ENCODE data around the gene GRAMD4. TPM values are rescaled to one million over a fixed set of nuclear protein-coding genes. Genes with fewer than 3 reads are reported as not detected.

Gene GRAMD4
- total RNA-seq, 1 experiment from 2014 or later, result 19.8 TPM

DNA sequence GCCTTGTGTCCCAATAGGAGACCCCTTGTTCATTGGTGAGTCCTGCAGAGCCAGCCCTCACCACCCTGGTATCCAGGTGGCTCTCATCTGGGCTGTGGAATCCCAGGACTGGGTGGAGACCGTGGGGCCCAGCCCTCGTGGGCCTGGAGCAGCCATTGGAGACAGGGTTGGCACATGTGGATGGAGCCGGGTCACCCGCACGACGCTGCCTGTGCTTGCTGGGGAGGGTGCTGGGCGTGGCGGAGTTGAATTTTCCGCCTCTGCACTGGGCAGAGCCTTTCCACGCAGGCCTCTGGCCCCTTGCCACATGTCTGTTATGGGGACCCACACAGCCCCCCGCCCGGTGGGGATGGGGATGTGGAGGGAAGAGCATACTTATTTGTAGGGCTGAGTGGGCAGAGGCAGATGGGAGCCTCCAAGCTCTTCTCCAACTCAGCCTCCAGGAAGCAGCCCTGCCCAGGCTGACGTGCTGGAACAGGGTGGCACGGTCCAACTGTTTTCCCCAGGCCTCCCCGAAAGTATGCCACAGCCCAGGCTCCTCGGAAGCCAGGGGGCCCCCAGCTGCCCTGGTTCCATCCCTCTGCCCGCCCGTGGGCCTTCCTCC is 12.6 kb downstream of the GRAMD4 start:
- Histone ChIP-seq H3K27ac (ENCODE audit: insufficient read length, low read depth, low read length) (no peak overlapping the region), H2AFZ (ENCODE audit: low read length) (no peak overlapping the region), H3K79me2 (ENCODE audit: insufficient read depth, low read length) (no peaks in the 10 kb centered on the region), H2AK5ac (ENCODE audit: insufficient read length, low read length) (no peak overlapping the region), H2BK120ac (ENCODE audit: low read depth, low read length, poor library complexity, severe bottlenecking) (no peak overlapping the region), H2BK5ac (ENCODE audit: insufficient read length, low read length) (no peak overlapping the region), H3K4me2 (ENCODE audit: insufficient read depth, insufficient read length, low read length) (no peak overlapping the region), H3K23me2 (ENCODE audit: insufficient read length, low read depth, low read length, poor library complexity, severe bottlenecking) (no peaks in the 10 kb centered on the region), H3K4ac (ENCODE audit: low read depth, low read length) (no peak overlapping the region), H2BK20ac (ENCODE audit: low read depth, low read length, poor library complexity, severe bottlenecking) (no peak overlapping the region), H3K79me1 (ENCODE audit: insufficient read depth, low read depth, low read length, poor library complexity, severe bottlenecking) (no peaks in the 10 kb centered on the region), H3K9ac (ENCODE audit: extremely low read depth, insufficient read length, low read length) (no peak overlapping the region), H4K5ac (ENCODE audit: insufficient read length, low read depth, low read length) (no peak overlapping the region), H4K8ac (replicated peaks; ENCODE audit: insufficient read length, low read depth, low read length) (no peak overlapping the region), H4K20me1 (ENCODE audit: control insufficient read depth, insufficient read depth, insufficient read length) (no peaks in the 10 kb centered on the region), H3K56ac (ENCODE audit: insufficient read length, low read depth, low read length) (no peak overlapping the region), H4K91ac (ENCODE audit: insufficient read length, low read depth, low read length) (no peak overlapping the region), H3K4me1 (ENCODE audit: insufficient read depth, low read length) (no peaks in the 10 kb centered on the region), H2BK15ac (ENCODE audit: low read depth, low read length) (no peak overlapping the region), H3K23ac (ENCODE audit: insufficient read length, low read depth, low read length) (no peak overlapping the region), H2BK12ac (ENCODE audit: insufficient read length, low read depth, low read length) (no peak overlapping the region), H3K9me3 (ENCODE audit: control insufficient read depth, low read depth, low read length) (no peaks in the 10 kb centered on the region), H3K14ac (ENCODE audit: insufficient read depth, low read length) (no peak overlapping the region), H3T11ph (ENCODE audit: low read length) (no peak overlapping the region), H3K18ac (ENCODE audit: insufficient read length, low read depth, low read length) (no peak overlapping the region), H3K27me3 (ENCODE audit: insufficient read depth, low read length) (no peaks in the 10 kb centered on the region)
- WGBS (ENCODE audit: extremely low coverage, insufficient read length, low lambda C conversion rate), result no CpG with 5 or more reads among the region's 18 CpGs
- TF ChIP-seq, protein P1, sequence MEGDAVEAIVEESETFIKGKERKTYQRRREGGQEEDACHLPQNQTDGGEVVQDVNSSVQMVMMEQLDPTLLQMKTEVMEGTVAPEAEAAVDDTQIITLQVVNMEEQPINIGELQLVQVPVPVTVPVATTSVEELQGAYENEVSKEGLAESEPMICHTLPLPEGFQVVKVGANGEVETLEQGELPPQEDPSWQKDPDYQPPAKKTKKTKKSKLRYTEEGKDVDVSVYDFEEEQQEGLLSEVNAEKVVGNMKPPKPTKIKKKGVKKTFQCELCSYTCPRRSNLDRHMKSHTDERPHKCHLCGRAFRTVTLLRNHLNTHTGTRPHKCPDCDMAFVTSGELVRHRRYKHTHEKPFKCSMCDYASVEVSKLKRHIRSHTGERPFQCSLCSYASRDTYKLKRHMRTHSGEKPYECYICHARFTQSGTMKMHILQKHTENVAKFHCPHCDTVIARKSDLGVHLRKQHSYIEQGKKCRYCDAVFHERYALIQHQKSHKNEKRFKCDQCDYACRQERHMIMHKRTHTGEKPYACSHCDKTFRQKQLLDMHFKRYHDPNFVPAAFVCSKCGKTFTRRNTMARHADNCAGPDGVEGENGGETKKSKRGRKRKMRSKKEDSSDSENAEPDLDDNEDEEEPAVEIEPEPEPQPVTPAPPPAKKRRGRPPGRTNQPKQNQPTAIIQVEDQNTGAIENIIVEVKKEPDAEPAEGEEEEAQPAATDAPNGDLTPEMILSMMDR (conservative IDR thresholded peaks at IDR 0.05), result no peak
- Mint-ChIP-seq H3K36me3 (ENCODE audit: insufficient read depth in 1 of 3, low read depth in 3 of 3) (peaks cover 0 to 8% (median 0%) of the 10 kb centered on the region in 3 experiments; a peak in 1 of 7 replicates), H3K4me1 (peaks cover 4 to 27% of the 10 kb centered on the region in 2 experiments), H3K27ac (no peak overlapping the region; a peak in 1 of 7 replicates), H3K9me3 (no peaks in the 10 kb centered on the region), H3K27me3 (ENCODE audit: low read depth) (no peaks in the 10 kb centered on the region), H3K4me3 (no peak overlapping the region)
- DNase-seq, result no peak

Measured in H9 (cell line).